Activated T-helper 1 cell treated with Interleukin-2 at 50 U/mL for 16 hours (primary cell): Measurements from ENCODE around the gene RASA1.
"Not testable (repeated sequence)": the region's sequence is repeated elsewhere in the genome, so short reads cannot be mapped to it uniquely, and the experiment has no call there.

Experiments
- DNase-seq: peaks from one replicate; pipeline ENCODE4 v3.0.0-alpha.2; 2020; ENCODE audit warnings: low read depth

Gene RASA1

GRCh38 chr5:87282269-87282668 lies 14.6 kb downstream of the RASA1 start:
- DNase-seq = no peak

- not testable (repeated sequence) for DNase-seq
Observed at GRCh38 chr5:87287266-87287665, 19.6 kb downstream of the RASA1 start.

- DNase-seq = no peak
Observed at GRCh38 chr5:87298692-87299362, 31.1 kb downstream of the RASA1 start.

- no peak for DNase-seq
Observed at GRCh38 chr5:87300176-87300575, 32.5 kb downstream of the RASA1 start.

- no peak for DNase-seq
Observed at GRCh38 chr5:87300744-87301143, 33.1 kb downstream of the RASA1 start.

- no peak for DNase-seq
Observed at GRCh38 chr5:87302061-87302460, 34.4 kb downstream of the RASA1 start.

- DNase-seq = no peak
Observed at GRCh38 chr5:87303324-87303723, 35.6 kb downstream of the RASA1 start.

GRCh38 chr5:87306090-87306489 lies 38.4 kb downstream of the RASA1 start:
- not testable (repeated sequence) for DNase-seq

- no peak for DNase-seq
Observed at GRCh38 chr5:87307796-87308423, 40.2 kb downstream of the RASA1 start.

GRCh38 chr5:87311405-87312279 lies 44.0 kb downstream of the RASA1 start:
- DNase-seq = no peak

GRCh38 chr5:87313216-87313615 lies 45.5 kb downstream of the RASA1 start:
- DNase-seq = no peak

- DNase-seq = no peak
Observed at GRCh38 chr5:87319469-87319868, 51.8 kb downstream of the RASA1 start.

- no peak for DNase-seq
Observed at GRCh38 chr5:87321605-87322004, 53.9 kb downstream of the RASA1 start.

- no peak for DNase-seq
Observed at GRCh38 chr5:87322381-87322780, 54.7 kb downstream of the RASA1 start.

GRCh38 chr5:87327998-87328397 lies 60.3 kb downstream of the RASA1 start:
- DNase-seq = no peak

- no peak for DNase-seq
Observed at GRCh38 chr5:87329114-87329513, 61.4 kb downstream of the RASA1 start.

- DNase-seq = no peak
Observed at GRCh38 chr5:87339986-87340385, 72.3 kb downstream of the RASA1 start.

GRCh38 chr5:87340716-87341115 lies 73.0 kb downstream of the RASA1 start:
- no peak for DNase-seq

- DNase-seq = no peak
Observed at GRCh38 chr5:87347272-87347671, 79.6 kb downstream of the RASA1 start.

- DNase-seq = no peak
Observed at GRCh38 chr5:87347841-87348240, 80.2 kb downstream of the RASA1 start.

- no peak for DNase-seq
Observed at GRCh38 chr5:87354496-87354895, 86.8 kb downstream of the RASA1 start.

- DNase-seq = no peak
Observed at GRCh38 chr5:87359106-87359505, 91.4 kb downstream of the RASA1 start.

GRCh38 chr5:87360132-87360531 lies 92.4 kb downstream of the RASA1 start:
- DNase-seq = no peak
